GM12878 (cell line): ENCODE results near the gene CYB5R2.

Experiments
- CREB1 ChIP-seq: IDR thresholded peaks from 2 replicates; pipeline ENCODE4 v1.6.1; 2012; ENCODE audit warnings: low read depth, mild to moderate bottlenecking, inconsistent platforms
- RFX5 ChIP-seq: IDR thresholded peaks from 2 replicates; pipeline ENCODE4 v1.6.1; 2011; ENCODE audit warnings: low read depth, low read length, improper control_type of control experiment
- SIX5 ChIP-seq: IDR thresholded peaks from 2 replicates; pipeline ENCODE4 v1.6.1; 2011; ENCODE audit warnings: mild to moderate bottlenecking, low read depth, low read length, moderate library complexity; ENCODE audit not compliant: severe bottlenecking
- SMC3 ChIP-seq: IDR thresholded peaks from 2 replicates; pipeline ENCODE4 v1.6.1; 2011; ENCODE audit warnings: low read length, improper control_type of control experiment, borderline replicate concordance
- USF1 ChIP-seq: IDR thresholded peaks from 2 replicates; pipeline ENCODE4 v1.6.1; 2011; ENCODE audit warnings: borderline replicate concordance, low read depth, mild to moderate bottlenecking, moderate library complexity, mixed read lengths, low read length; ENCODE audit not compliant: insufficient read depth; ENCODE audit errors: extremely low read length
- TF ChIP-seq, protein P1 (sequence below): fragments of 450-650 bp; formaldehyde crosslinking; IDR thresholded peaks from 2 replicates; pipeline ENCODE4 v1.4.0; 2020; ENCODE audit warnings: mild to moderate bottlenecking, moderate library complexity
- TF ChIP-seq, protein P2 (sequence below): fragments of 450-650 bp; formaldehyde crosslinking; IDR thresholded peaks from 2 replicates; pipeline ENCODE4 v1.4.0; 2022; ENCODE audit warnings: mild to moderate bottlenecking, moderate library complexity
- TF ChIP-seq, protein P3 (sequence below), 3 experiments: IDR thresholded peaks in 2 of 3; conservative IDR thresholded peaks in 1 of 3; 2 replicates each; pipeline ENCODE4 v1.5.1; 2011; ENCODE audit warnings: low read depth in 3 of 3, low read length in 3 of 3, mild to moderate bottlenecking in 3 of 3, control low read depth in 2 of 3, moderate library complexity in 2 of 3, inconsistent platforms in 1 of 3, mixed read lengths in 1 of 3; ENCODE audit not compliant: control insufficient read depth in 2 of 3, insufficient read depth in 1 of 3; ENCODE audit errors: extremely low read depth in 1 of 3

DNA sequence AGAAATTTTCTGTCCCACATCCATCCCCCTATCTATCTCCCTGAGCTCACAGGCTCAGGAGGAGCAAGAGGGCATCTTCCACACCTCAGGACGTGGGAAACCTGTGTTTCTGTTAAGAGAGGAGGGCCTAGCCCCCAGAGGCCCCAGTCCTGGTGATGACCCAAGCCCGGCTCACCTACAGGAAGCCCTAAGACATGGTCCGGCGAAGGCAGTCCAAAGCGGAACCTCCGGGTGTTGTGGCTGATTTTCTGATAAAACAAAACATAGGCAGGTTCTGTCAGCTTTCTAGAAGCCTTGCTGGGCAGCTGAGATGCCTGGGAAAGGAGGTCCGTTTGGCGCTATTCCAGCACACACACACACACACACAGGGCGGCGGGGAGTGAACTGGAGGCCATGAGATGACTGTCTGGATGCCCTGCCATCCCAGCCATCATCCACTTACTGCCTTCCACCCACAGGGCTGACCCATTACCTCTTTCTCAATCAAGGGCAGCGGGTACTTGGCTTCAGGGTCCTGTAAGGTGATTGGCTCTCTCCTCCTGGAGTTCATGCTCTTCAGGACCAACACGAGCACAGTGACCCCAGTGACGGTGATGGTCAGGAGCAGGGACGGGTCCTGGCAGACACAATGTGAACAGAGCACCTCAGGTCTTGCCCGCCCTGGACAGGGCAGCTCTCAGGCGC is 882 bp downstream of the CYB5R2 start:
- TF ChIP-seq CREB1 (no peak), USF1 (no peak), SMC3 (no peak), RFX5 (no peak), SIX5 (no peak)
- TF ChIP-seq, protein P1, sequence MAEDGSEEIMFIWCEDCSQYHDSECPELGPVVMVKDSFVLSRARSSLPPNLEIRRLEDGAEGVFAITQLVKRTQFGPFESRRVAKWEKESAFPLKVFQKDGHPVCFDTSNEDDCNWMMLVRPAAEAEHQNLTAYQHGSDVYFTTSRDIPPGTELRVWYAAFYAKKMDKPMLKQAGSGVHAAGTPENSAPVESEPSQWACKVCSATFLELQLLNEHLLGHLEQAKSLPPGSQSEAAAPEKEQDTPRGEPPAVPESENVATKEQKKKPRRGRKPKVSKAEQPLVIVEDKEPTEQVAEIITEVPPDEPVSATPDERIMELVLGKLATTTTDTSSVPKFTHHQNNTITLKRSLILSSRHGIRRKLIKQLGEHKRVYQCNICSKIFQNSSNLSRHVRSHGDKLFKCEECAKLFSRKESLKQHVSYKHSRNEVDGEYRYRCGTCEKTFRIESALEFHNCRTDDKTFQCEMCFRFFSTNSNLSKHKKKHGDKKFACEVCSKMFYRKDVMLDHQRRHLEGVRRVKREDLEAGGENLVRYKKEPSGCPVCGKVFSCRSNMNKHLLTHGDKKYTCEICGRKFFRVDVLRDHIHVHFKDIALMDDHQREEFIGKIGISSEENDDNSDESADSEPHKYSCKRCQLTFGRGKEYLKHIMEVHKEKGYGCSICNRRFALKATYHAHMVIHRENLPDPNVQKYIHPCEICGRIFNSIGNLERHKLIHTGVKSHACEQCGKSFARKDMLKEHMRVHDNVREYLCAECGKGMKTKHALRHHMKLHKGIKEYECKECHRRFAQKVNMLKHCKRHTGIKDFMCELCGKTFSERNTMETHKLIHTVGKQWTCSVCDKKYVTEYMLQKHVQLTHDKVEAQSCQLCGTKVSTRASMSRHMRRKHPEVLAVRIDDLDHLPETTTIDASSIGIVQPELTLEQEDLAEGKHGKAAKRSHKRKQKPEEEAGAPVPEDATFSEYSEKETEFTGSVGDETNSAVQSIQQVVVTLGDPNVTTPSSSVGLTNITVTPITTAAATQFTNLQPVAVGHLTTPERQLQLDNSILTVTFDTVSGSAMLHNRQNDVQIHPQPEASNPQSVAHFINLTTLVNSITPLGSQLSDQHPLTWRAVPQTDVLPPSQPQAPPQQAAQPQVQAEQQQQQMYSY (CRISPR knock-in tag): no peak
- TF ChIP-seq, protein P2, sequence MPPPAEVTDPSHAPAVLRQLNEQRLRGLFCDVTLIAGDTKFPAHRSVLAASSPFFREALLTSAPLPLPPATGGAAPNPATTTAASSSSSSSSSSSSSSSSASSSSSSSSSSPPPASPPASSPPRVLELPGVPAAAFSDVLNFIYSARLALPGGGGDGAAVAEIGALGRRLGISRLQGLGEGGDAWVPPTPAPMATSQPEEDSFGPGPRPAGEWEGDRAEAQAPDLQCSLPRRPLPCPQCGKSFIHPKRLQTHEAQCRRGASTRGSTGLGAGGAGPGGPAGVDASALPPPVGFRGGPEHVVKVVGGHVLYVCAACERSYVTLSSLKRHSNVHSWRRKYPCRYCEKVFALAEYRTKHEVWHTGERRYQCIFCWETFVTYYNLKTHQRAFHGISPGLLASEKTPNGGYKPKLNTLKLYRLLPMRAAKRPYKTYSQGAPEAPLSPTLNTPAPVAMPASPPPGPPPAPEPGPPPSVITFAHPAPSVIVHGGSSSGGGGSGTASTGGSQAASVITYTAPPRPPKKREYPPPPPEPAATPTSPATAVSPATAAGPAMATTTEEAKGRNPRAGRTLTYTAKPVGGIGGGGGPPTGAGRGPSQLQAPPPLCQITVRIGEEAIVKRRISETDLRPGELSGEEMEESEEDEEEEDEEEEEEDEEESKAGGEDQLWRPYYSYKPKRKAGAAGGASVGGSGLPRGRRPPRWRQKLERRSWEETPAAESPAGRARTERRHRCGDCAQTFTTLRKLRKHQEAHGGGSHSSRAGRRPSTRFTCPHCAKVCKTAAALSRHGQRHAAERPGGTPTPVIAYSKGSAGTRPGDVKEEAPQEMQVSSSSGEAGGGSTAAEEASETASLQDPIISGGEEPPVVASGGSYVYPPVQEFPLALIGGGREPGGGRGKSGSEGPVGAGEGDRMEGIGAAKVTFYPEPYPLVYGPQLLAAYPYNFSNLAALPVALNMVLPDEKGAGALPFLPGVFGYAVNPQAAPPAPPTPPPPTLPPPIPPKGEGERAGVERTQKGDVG (CRISPR knock-in tag): no peak
- TF ChIP-seq, protein P3, sequence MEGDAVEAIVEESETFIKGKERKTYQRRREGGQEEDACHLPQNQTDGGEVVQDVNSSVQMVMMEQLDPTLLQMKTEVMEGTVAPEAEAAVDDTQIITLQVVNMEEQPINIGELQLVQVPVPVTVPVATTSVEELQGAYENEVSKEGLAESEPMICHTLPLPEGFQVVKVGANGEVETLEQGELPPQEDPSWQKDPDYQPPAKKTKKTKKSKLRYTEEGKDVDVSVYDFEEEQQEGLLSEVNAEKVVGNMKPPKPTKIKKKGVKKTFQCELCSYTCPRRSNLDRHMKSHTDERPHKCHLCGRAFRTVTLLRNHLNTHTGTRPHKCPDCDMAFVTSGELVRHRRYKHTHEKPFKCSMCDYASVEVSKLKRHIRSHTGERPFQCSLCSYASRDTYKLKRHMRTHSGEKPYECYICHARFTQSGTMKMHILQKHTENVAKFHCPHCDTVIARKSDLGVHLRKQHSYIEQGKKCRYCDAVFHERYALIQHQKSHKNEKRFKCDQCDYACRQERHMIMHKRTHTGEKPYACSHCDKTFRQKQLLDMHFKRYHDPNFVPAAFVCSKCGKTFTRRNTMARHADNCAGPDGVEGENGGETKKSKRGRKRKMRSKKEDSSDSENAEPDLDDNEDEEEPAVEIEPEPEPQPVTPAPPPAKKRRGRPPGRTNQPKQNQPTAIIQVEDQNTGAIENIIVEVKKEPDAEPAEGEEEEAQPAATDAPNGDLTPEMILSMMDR (IDR thresholded peaks at IDR 0.05 in 2 of 3, conservative IDR thresholded peaks at IDR 0.05 in 1 of 3; ENCODE audit: control insufficient read depth in 2 of 3, extremely low read depth in 1 of 3, insufficient read depth in 1 of 3, low read depth in 3 of 3, low read length in 3 of 3): no peak
